ENCODE results near the gene DNAH7. TPM values are rescaled to one million over a fixed set of nuclear protein-coding genes. Genes with fewer than 3 reads are reported as not detected.

Gene DNAH7
- total and polyA plus RNA-seq, 2 of the 4 experiments (the other 2 are of a cell fraction) = 0.22 to 0.36 TPM

DNA sequence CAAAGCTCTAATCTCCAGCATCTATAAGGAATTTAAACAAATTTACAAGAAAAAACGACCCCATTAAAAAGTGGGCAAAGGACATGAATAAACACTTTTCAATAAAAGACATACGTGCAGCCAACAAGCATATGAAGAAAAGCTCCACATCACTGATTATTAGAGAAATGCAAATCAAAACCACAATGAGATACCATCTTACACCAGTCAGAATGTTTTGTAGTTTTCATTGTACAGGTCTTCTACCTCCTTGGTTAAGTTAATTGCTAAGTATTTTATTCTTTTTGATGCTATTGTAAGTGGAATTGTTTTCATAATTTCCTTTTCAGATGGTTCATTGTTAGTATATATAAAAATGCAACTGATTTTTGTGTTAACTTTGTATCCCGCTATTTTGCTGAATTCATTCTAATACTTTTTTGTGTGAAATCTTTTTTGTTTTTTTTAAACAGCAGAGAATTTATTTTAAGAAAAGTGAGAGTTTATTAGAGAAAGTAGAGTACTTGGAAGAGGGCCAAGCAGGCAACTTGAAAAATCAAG, 370.9 kb downstream of the DNAH7 start:
- peaks cover 24 to 33% of the 10 kb centered on the region in 2 experiments for H3K79me1 ChIP-seq (ENCODE audit: low read depth in 1 of 2, low read length in 2 of 2)
- peaks cover 4% of the 10 kb centered on the region; the same call in 1 of the 2 replicates for H3K36me3 ChIP-seq (ENCODE audit: control insufficient read depth, insufficient read depth, low read length)
- BruUV-seq (replicated peaks) = no TSS peak
- H3K18ac ChIP-seq (ENCODE audit: low read depth, low read length) = no peak overlapping the region
- ChIA-PET POLR2A (ENCODE audit: unreplicated experiment) (no interaction called here), CTCF (no interaction called here)
- H3K4me3 ChIP-seq (ENCODE audit: insufficient read depth, low read depth, low read length) = no peak overlapping the region
- no peak overlapping the region for H3K4ac ChIP-seq (ENCODE audit: low read depth, low read length)
- no peak overlapping the region for H2BK120ac ChIP-seq (ENCODE audit: low read depth, low read length)
- no peak overlapping the region for H2BK15ac ChIP-seq (ENCODE audit: low read depth, low read length)
- no peak overlapping the region for H2AFZ ChIP-seq (replicated peaks; ENCODE audit: low read length, poor library complexity)
- H3K9me3 ChIP-seq (ENCODE audit: control insufficient read depth, insufficient read depth, low read length) = peaks cover 3% of the 10 kb centered on the region; the same call in 1 of the 2 replicates
- H2AK5ac ChIP-seq (ENCODE audit: low read depth, low read length) = no peak overlapping the region
- DNase-seq = no peak
- no peaks in the 10 kb centered on the region for H3K9me1 ChIP-seq (ENCODE audit: insufficient read depth, low read length)
- H4K8ac ChIP-seq (ENCODE audit: low read depth in 2 of 2, low read length in 2 of 2) = no peak overlapping the region
- H2AK9ac ChIP-seq (replicated peaks; ENCODE audit: low read depth, low read length, poor library complexity) = no peak overlapping the region
- no peak overlapping the region for H4K5ac ChIP-seq (ENCODE audit: low read depth, low read length)
- H3K9ac ChIP-seq (ENCODE audit: low read depth, low read length) = no peak overlapping the region
- TF ChIP-seq RCOR1 (IDR thresholded peaks at IDR 0.05; ENCODE audit: insufficient replicate concordance, low read length) (no peak), MAFK (IDR thresholded peaks at IDR 0.05; ENCODE audit: low read depth, low read length) (no peak), POLR2A (IDR thresholded peaks at IDR 0.05; ENCODE audit: low read depth, low read length) (no peak), MAZ (IDR thresholded peaks at IDR 0.05; ENCODE audit: borderline replicate concordance, low read depth, low read length) (no peak)
- H3K4me1 ChIP-seq (ENCODE audit: control insufficient read depth, insufficient read depth, low read length) = no peaks in the 10 kb centered on the region
- H3K27me3 ChIP-seq (ENCODE audit: control insufficient read depth, insufficient read depth, low read length) = no peaks in the 10 kb centered on the region
- no peak overlapping the region for H2BK20ac ChIP-seq (ENCODE audit: low read depth, low read length)
- no peak overlapping the region for H3K23ac ChIP-seq (ENCODE audit: low read depth, low read length)
- H3K4me2 ChIP-seq (ENCODE audit: low read depth, low read length) = no peak overlapping the region
- in situ Hi-C loops (cut with MboI; ENCODE audit: low sequenced_read_pairs) (no loop called here), dilution Hi-C loops (cut with HindIII; ENCODE audit: low sequenced_read_pairs, unreplicated experiment) (no loop called here), intact Hi-C loops (cut with micrococcal nuclease) (no loop called here)
- ATAC-seq (ENCODE audit: low read depth) = no peak
- no peak overlapping the region for H2BK5ac ChIP-seq (ENCODE audit: low read depth, low read length, poor library complexity, severe bottlenecking)
- no peak overlapping the region for H4K91ac ChIP-seq (ENCODE audit: insufficient read depth, low read depth, low read length)
- no peak overlapping the region for H3K56ac ChIP-seq (ENCODE audit: extremely low read depth, insufficient read depth, low read length)
- WGBS, 2 experiments (ENCODE audit: extremely low coverage in 2 of 2, insufficient read length in 1 of 2) = no CpG with 5 or more reads among the region's 3 CpGs
- no peak overlapping the region for H3K27ac ChIP-seq (ENCODE audit: insufficient read depth, low read length)
- no peaks in the 10 kb centered on the region for H4K20me1 ChIP-seq (ENCODE audit: insufficient read depth, low read length)
- no peak overlapping the region for H3K14ac ChIP-seq (replicated peaks; ENCODE audit: low read depth, low read length)

Data from IMR-90 (cell line).